Stimulated activated CD8-positive, alpha-beta memory T cell treated with anti-CD3 and anti-CD28 coated beads, Interleukin-4, amount 100 ng/mL, for 4 hours (primary cell): Measurements from ENCODE around the gene PDIA2.
"Not testable (repeated sequence)": the region's sequence is repeated elsewhere in the genome, so short reads cannot be mapped to it uniquely, and the experiment has no call there.

Source experiments
- DNase-seq, 2 donors: peaks; one replicate each; pipeline ENCODE4 v3.0.0-alpha.2; 2020; ENCODE audit warnings: low read depth in 2 of 2, low spot score in 1 of 2

Gene PDIA2, protein sequence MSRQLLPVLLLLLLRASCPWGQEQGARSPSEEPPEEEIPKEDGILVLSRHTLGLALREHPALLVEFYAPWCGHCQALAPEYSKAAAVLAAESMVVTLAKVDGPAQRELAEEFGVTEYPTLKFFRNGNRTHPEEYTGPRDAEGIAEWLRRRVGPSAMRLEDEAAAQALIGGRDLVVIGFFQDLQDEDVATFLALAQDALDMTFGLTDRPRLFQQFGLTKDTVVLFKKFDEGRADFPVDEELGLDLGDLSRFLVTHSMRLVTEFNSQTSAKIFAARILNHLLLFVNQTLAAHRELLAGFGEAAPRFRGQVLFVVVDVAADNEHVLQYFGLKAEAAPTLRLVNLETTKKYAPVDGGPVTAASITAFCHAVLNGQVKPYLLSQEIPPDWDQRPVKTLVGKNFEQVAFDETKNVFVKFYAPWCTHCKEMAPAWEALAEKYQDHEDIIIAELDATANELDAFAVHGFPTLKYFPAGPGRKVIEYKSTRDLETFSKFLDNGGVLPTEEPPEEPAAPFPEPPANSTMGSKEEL

DNA sequence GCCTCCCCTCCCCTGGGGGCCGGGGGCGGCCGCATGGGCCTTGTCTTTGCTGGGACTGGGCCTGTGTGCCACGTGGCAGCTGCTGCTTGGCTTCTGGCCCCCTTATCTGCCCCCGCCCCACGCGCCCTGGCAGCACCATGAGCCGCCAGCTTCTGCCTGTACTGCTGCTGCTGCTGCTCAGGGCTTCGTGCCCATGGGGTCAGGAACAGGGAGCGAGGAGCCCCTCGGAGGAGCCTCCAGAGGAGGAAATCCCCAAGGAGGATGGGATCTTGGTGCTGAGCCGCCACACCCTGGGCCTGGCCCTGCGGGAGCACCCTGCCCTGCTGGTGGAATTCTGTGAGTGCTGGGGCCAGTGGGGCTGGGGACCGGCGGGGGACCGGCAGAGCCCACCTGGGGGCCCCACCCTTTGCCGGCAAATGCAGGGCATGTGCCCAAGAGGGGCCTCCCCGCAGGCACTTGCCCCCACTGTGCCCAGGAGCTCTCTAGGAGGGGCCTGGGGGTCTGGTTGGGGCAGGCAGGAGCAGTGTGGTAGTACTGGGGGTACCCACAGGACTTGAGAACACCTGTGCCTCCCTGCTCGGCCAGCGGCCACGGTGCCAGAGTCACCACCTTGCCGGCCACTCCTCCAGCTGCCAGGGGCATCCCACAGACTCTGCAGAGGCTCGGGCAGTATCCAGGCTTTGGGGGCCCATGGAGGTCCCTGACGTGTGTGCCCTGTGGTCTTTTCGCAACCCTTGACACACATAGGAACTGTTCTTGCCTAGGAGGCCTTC, at the start of gene PDIA2:
Gene PDIA2 (plus strand): TSS at position 132 of the 773 bp plus-strand sequence. CDS start 6 bp downstream, at position 138.
- DNase-seq, result no peak

DNA sequence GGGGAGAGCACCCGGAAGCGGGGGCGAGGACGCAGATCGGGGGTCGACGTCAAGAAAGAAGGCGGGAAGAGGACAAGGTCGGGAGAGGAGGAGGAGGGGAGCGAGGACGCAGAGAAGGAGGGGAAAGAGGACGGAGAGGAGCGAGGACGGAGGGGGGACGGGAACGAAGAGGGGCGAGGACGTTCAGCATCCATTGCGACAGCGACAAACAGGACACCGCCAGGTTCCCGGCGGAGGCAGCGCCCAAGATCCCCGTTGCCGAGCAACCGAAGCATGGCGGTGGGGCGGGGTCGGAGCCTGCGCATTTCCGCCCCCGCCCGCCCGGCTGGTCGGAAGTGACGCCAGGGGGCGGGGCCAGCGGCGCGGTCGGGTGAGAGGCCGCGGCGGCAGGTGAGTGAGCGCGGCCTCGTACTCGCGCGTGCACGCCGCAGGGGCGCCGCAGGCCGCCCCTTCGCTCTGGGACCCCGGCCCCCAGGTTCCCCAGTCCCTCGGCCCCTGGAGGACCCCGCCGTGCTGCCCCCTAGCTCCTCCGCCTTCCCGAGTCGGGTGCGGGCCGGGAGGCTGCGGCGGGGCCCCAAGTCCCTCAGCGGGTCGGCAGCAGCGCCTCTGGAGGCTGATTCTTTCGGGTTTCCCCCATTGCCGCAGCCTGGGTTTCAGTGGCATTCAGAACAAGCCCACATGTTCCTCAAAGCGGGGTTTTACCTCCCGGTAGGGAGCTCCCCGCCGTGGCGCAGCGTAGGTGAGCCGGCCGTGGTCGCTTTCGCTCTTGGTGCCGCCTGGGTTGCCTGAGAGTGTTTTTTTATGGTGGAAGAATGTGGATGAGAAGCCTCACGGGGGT, 48.3 kb upstream of the PDIA2 start, which contains the start of gene FAM234A:
Gene FAM234A (plus strand): TSS at position 354 of the 838 bp plus-strand sequence. CDS start 19,593 bp downstream, outside the sequence.
- peak; percentile 80 to 86 for DNase-seq

DNA sequence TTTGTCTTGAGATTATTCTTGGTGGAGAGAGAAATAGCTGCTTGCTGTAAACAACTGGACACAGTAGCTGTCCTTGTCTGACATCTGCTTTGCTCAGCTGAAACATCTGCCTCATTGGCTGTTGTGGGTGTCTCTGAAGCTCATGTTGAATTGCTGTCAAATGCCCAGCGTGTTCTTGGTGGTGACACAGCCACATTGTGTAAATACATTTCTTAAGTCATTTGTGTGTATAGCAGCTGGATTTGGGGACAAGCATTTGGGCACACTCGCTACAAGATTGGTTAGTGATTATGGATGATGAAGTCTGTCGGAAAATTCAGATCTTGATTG, 43.1 kb upstream of the PDIA2 start:
- DNase-seq, result no peak

GRCh38 chr16:240559-240958, 42.4 kb upstream of the PDIA2 start:
- no peak for DNase-seq

DNA sequence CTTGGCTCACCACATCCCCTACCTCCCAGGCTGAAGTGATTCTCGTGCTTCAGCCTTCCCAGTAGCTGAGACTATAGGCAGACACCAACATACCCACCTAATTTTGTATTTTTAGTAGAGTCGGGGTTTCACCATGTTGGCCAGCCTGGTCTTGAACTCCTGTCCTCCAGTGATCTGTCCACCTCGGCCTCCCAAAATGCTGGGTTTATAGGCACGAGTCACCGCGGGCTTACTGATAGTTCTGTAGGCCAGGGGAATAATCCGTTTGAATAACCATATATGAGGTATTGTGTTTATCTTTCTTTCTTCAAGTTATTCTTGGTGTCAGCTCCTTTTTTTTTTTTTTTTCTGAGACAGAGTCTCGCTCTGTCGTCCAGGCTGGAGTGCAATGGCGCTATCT, 40.7 kb upstream of the PDIA2 start:
- no peak for DNase-seq

GRCh38 chr16:243348-243747, 39.6 kb upstream of the PDIA2 start:
- no peak for DNase-seq

DNA sequence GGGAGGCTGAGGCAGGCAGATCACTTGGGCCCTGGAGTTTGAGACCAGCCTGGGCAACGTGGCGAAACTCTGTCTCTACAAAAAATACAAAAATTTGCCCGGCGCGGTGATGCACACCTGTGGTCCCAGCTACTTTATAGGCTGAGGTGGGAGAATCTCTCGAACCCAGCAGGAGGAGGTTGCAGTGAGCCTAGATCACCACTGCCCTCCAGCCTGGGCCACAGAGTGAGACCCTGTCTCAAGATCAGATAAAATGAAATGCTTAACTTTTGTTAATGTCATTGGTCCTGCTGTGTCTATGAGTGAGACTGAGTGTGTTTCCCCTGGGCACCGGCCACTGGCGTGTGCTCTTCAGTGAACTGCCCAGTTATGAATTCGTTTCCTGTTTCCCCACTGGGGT, 37.9 kb upstream of the PDIA2 start:
- no peak for DNase-seq

DNA sequence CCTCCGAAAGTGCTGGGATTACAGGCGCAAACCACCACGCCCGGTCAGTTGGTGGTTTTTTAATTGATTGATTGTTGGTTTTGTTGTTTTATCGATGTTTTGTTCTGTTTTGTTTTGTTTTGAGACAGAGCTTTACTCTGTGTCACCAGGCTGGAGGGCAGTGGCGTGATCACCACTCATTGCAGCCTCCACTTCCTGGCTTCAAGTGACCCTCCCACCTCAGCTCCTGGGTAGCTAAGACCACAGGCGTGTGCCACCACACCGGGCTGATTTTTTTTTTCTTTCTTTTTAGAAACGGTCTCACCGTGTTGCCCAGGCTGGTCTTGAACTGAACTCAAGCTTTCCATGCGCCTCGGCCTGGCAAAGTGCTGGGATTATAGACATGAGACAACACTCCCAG, 35.9 kb upstream of the PDIA2 start:
- DNase-seq, result no peak

- no peak for DNase-seq
These were observed 33.5 kb upstream of the PDIA2 start for GRCh38 chr16:249431-249830.

DNA sequence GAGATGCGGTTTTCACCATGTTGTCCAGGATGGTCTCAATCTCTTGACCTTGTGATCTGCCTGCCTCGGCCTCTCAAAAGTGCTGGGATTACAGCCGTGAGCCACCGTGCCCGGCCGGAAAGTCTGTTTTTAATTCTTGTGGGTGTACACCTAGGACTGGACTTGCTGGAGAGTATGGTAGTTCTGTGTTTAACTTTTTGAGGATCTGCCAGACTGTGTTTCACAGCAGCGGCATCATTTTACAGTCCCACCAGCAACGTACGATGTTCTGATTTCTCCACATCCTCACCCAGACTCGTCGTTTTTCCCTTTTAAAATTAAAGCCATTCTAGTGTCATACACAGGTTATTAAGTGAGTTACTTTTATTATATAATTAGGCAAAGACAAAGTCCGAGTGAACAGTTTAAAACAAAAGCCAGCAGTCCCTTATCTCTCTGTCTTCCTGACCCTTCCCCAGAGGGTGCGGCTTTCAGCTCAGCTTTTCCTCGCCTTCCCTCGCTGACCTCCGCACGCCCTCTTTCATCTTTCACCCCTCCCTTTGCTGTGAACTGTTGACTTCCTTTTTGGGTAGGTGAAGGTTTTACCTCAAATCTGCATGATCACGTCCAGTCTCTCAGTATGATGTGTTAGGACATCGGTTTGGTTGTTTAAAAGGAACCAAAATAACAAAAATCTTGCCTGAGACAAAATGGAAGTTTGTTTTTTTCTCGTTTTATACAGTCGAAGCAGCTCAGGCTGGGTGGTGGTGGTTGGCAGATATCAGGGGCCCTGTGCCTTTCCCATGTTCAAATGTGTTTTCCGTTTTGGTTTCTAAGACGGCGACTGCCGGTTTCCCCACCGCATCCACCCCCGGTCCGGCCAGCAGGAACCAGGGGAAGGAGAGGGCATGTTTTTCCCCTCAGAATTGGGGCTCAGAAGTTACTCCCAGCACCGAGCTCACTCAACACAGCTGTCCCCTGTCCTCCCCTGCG, 30.3 kb upstream of the PDIA2 start:
- DNase-seq, result no peak

DNA sequence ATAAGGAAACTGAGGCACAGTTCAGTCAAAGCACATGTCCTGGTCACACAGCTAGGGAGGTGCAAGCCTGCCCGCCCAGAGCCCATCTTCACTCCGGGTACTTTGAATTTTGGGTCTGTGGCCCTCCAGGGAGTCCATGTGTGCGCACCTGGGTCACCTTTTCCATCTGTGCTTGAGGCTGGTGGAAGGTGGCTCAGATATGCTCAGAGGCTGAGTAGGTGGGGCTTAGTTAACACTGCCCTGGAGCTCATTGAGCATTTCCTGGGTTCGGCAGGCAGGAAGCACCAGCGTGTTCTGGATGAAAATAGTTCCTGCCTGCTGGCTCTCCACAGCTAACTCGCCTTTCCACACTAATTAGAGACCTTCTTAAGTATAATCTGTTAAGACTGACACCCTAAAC, 29.1 kb upstream of the PDIA2 start:
- no peak for DNase-seq

- DNase-seq, result no peak
These were observed 28.5 kb upstream of the PDIA2 start for GRCh38 chr16:254461-254860.

DNA sequence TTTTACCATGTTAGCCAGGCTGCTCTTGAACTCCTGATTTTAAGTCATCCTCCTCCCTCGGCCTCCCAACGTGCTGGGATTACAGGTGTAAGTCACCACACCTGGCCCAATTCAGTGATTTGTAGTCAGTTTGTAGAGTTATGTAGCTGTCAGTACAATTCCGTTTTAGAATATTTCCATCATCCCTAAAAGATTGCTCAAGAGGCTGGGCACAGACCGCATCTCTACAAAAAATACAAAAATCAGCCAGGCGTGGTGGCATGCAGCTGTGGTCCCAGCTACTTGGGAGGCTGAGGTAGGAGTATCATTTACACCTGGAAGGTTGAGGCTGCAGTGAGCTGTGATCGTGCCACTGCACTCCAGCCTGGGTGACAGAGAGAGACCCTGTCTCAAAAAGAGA, 27.8 kb upstream of the PDIA2 start:
- no peak for DNase-seq

DNA sequence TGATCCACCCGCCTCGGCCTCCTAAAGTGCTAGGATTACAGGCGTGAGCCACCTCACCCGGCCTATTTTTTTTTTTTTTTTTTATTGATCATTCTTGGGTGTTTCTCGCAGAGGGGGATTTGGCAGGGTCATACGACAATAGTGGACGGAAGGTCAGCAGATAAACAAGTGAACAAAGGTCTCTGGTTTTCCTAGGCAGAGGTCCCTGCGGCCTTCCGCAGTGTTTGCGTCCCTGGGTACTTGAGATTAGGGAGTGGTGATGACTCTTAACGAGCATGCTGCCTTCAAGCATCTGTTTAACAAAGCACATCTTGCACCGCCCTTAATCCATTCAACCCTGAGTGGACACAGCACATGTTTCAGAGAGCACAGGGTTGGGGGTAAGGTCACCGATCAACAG, 24.9 kb upstream of the PDIA2 start:
- not testable (repeated sequence) for DNase-seq

GRCh38 chr16:259226-259625, 23.7 kb upstream of the PDIA2 start:
- no peak for DNase-seq

- DNase-seq, result no peak
These were observed 23.1 kb upstream of the PDIA2 start for GRCh38 chr16:259814-260253.

DNA sequence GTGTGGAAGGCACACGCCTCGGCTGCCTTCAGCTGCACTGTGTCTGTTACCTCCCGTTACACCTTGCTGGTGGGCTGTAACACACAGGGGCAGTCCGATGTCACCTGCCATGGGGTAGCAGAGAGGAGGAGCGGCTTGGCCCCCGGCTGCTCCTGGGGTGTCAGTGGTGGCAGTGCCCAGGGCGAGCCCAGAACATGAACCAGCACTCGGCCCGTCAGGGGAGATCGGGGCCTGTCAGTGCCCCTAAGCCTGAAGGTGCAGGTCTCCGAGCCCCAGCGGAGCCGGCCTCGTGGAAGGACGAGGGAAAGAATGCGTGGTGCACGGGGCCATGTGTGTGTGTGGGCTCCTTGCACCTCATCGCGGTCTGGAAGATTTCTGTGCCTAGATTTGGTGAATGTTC, 22.6 kb upstream of the PDIA2 start:
- DNase-seq, result no peak

GRCh38 chr16:261031-261691, 21.8 kb upstream of the PDIA2 start:
- DNase-seq, result no peak

DNA sequence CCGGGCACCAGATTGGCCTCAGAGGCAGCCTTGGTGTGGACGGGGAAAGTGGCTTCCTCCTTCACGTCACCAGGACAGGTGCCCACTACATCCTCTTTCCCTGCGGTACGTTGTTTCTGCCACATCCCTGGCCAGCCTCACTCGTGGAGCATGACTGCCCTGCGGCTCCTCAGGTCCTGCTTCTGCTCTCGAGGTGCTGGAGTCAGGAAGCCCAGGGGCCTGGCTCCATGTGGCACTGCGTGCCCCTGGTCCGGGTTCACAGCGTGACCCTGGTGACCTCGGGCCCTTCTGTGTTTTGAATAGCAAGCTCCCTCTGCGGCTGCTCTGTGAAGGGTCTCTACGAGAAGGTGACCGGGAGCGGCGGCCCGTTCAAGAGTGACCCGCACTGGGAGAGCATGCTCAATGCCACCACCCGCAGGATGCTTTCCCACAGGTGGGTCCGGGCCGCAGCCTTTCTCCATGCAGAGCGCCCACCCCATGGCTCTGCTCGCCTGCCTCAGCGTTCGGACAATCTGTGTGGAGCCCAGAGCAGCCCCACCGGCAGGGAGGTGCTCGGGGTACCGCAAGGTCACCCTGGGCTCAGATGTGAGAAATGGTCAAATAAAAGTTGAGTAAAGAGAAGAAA, 20.7 kb upstream of the PDIA2 start:
- no peak for DNase-seq
